ENCODE data around the gene TMEM234.
"Not testable (repeated sequence)": the region's sequence is repeated elsewhere in the genome, so short reads cannot be mapped to it uniquely, and the experiment has no call there.

Gene TMEM234

DNA sequence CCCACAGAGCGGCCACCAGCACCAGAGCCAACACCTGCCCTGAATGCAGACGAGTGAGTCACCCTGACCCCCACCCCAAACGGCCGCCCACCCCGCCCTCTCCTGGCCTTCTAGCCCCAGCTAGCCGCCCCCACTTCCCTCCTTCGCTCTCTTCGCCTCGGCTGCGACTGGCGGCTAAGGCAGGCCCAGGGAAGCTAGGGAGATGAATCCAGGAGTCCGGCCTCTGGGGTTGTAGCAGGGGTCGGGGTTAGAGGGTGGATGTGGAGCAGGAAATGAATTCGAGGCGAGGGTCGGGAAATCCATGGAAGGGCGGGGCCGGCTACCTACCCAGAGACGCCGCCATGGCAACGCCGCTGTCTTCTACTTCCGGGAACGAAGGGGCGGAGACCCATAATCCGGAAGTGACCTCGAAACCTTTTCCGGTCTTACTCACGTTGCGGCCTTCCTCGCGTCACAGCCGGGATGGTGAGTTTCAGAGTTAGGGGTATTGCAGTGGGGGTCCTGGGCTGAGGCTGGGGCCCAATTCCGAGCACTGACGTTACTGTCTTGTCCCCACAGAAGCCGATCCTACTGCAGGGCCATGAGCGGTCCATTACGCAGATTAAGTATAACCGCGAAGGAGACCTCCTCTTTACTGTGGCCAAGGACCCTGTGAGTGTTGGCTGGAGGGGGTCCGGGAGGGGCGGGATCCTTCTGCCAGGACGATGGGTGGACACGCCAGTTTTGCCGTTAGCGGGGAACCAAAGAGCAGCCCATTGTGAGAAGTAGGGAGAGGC is at the start of gene TMEM234, which contains the start of gene EIF3I:
Gene TMEM234, minus strand, starts transcription at position 374 of the 776 bp plus-strand sequence. Its CDS starts 31 bp downstream, at position 343.
Gene EIF3I, plus strand, starts transcription at position 428 of the 776 bp plus-strand sequence. Its CDS starts 35 bp downstream, at position 463.
- DNase-seq = peak; percentile 91

DNA sequence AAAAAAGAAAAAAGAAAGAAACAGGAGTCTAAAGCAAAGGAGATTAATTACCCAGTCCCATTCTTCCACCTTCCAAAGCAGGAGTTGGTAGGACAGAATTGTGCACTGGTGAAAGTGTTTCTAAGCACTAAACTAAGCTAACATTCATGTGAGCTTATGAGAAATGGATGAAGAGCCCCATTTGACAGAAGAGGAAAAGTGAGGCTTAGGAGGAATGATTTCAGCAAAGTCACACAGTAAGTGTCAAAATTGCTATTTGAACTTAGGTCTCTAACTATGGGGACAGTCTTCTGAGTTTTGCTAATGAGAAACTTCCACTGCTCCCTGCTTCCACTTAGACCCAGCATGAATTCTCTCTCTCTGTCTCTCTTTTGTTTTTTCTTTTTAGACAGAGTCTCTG is 47.6 kb upstream of the TMEM234 start:
- no peak for DNase-seq

GRCh38 chr1:32266921-32267591 is 44.9 kb upstream of the TMEM234 start:
- no peak for DNase-seq

DNA sequence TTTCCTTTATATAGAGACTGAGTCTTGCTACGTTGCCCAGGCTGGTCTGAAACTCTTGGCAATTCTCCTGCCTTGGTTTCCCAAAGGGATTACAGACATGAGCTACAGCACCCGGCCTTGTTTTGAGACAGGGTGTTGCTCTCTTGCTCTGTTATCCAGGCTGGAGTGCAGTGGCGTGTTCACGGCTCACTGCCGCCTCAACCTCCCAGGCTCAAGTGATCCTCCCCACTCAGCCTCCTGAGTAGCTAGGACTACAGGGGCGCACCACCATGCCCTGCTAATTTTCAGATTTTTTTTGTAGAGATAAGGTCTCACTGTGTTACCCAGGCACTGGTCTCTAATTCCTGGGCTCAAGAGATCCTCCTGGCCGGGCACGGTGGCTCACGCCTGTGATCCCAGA is 43.7 kb upstream of the TMEM234 start:
- no peak for DNase-seq

DNA sequence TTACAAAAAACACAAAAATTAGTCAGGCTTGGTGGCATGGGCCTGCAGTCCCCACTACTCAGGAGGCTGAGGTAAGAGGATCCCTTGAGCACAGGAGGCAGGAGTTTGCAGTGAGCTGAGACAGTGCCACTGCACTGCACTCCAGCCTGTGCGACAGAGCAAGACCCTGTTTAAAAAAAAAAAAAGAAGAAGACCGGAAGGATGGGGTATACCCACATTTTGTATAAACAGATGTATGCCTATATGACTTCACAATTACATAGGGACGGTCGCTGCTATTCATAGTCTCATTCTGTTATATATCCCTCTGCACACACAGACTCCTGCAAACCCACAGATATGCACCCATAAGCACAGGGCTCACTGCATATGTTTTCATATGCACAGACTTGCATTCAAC is 41.6 kb upstream of the TMEM234 start:
- DNase-seq = no peak

DNA sequence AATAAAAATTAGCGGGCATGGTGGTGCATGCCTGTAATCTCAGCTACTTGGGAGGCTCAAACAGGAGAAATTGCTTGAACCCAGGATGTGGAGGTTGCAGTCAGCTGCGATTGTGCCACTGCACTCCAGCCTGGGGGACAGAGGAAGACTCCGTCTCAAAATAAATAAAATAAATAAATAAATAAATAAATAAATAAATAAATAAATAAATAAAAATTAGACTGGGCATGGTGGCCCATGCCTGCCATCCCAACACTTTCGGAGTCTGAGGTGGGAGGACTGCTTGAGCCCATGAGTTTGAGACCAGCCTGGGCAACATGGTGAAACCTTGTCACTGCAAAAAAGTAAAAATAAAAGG is 41.1 kb upstream of the TMEM234 start:
- not testable (repeated sequence) for DNase-seq

DNA sequence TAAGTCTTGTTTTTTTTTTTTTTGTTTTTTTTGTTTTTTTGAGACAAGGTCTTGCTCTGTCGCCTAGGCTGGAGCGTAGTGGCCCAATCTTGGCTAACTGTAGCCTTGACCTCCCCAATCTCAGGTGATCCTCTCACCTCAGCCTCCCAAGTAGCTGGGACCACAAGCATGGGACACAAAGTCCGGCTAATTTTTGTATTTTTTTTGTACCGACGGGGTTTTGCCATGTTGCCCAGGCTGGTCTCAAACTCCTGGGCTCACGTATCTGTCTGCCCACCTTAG is 35.0 kb upstream of the TMEM234 start:
- no peak for DNase-seq

DNA sequence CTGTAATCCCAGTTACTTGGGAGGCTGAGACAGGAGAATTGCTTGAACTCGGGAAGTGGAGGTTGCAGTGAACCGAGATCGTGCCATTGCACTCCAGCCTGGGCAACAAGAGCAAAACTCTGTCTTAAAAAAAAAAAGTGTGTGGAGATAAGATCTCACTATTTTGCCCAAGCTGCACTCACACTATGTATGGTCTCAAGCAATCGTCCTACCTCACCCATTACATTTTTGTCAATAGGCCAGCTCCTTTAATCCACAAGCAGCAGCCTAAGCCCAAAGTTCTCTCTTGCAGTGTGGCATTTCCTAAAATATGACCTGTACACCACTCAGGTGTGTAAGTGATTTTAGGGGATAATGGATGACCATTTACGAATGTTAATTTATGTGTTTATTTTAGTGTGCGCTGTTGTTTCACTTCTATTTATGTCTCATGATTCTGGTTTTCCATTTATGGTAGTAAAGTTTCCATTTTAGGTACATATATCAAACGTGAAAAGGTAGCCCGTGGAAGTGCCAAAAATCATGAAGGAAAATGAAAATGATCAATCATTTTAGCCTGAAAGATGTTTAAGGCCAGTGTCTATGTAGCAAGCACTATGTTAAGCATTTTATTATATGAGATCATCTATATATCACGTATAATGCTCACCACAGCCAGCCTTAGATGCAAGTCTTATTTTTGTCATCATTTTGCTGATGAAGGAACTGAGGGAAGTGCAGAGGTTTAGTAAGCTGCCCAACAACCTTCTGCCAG is 34.5 kb upstream of the TMEM234 start:
- DNase-seq = no peak

DNA sequence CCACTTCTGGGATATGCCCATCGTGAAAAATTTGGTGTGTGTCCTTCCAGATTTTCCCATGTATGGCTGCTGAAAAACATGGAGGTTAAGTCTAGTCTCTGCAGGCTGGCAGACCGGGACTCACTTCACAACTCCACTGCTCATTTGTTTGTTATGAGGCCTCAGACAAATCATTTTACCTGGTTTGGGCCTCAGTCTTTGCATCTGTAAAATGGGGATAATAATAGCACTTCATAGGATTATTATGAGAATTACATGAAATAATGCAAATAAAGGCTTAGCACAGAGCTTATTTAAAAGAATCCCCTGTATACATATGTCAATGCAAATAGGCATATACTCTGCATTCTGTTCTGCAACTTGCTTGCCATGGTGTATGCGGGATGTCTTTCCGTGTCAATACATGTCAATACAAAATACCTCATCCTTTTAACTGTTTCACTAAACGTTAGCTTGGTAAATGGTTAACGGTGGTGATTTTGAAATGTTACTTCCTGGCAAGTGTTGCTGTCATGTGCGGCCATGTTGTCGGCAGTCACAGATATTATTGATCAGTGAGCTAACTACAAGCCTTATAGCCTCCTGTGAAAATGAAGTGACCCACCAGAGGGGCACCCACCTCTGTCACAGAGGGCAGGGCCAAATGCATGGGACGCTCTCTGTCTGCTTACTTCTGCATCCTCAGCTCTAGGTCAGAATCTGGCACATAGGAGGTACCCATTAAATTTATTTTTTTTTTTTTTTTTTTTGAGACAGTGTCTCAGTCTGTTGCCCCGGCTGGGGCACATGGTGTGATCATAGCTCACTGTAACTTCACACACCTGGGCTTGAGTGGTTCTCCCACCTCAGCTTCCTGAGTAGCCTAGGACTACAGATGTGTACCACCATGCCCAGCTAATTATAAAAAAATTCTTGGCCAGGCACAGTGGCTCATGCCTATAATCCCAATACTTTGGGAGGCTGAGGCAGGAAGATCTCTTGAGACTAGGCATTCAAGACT is 33.2 kb upstream of the TMEM234 start:
- no peak for DNase-seq

GRCh38 chr1:32250893-32251716 is 29.0 kb upstream of the TMEM234 start, which contains the start of gene LCK:
LCK (plus strand) TSS chr1:32251265; CDS start chr1:32274330, 23,065 bp downstream.
- DNase-seq = no peak

GRCh38 chr1:32249831-32250525 is 27.8 kb upstream of the TMEM234 start:
- no peak for DNase-seq

GRCh38 chr1:32247983-32248889 is 26.1 kb upstream of the TMEM234 start:
- DNase-seq = peak; percentile 87

GRCh38 chr1:32247452-32247851 is 25.3 kb upstream of the TMEM234 start:
- DNase-seq = no peak

DNA sequence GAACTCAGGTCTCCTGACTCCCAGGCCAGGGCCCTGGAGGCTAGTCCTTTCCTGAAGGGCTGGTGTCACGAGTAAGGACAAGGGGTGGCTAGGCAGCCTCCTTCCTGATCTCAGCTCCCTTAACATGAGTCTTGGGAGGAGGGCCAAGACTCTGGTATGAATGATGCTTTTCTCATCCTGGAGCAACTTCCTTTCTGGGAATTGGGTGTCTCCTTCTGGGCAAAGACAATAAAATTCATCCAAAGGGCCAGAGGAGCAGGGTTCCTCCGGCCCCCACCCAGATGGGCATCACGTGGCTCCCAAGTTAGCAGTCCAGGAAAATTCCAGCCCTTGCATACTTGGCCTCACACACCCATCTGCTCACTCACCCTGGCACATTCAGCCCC is 24.7 kb upstream of the TMEM234 start, which contains the start of gene FAM167B:
Gene FAM167B, plus strand, starts transcription at position 335 of the 386 bp plus-strand sequence. CDS start 200 bp downstream, outside the sequence.
- DNase-seq = no peak

DNA sequence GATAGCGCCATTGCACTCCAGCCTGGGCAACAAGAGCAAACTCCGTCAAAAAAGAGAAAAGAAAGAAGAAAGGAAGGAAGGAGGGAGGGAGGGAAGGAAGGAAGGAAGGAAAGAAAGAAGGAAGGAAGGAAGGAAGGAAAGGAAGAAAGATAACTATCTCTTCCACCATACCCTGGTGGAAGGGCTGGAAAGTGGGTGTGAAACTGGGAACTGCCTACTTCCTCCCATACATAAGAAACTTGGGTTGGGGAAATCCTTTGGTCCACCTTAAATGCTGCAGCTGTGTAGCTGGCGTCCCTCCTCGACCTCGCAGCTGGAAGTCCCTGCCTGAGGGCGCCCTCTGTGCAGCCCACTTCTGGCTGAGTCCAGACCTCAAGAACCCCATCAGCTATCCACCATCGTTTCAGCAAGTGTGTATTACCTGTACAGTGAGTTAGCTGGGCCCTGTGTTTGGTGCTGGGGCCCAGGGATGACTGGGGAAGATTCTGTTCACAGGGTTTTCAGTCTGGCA is 20.2 kb upstream of the TMEM234 start:
- DNase-seq = no peak

GRCh38 chr1:32241001-32241763 is 19.0 kb upstream of the TMEM234 start:
- DNase-seq = peak; percentile 47

- DNase-seq = peak; percentile 76
Measured at GRCh38 chr1:32240140-32240951, 18.2 kb upstream of the TMEM234 start.

GRCh38 chr1:32239790-32240139 is 17.6 kb upstream of the TMEM234 start:
- DNase-seq = no peak
